A549 (cell line): ENCODE data around the gene SPRYD4.

Experiments used
- CTCF ChIP-seq: fragments of >200 bp; sonication (Bioruptor Twin); formaldehyde crosslinking; IDR thresholded peaks from 3 replicates; pipeline ENCODE4 v1.5.1; 2016
- ELK1 ChIP-seq: fragments of 150-350 bp; IDR thresholded peaks from 2 replicates; pipeline ENCODE4 v1.6.1; 2014; ENCODE audit warnings: low read depth, mild to moderate bottlenecking, low read length
- HMGXB4 ChIP-seq: fragments of 250-450 bp; sonication (Bioruptor Pico); IDR thresholded peaks from 2 replicates; pipeline ENCODE4 v1.5.0; 2021; ENCODE audit warnings: mild to moderate bottlenecking, moderate library complexity, borderline replicate concordance
- HOXB13 ChIP-seq: fragments of 250-450 bp; sonication (Bioruptor Pico); IDR thresholded peaks from 2 replicates; pipeline ENCODE4 v1.5.0; 2020; ENCODE audit warnings: low read depth, mild to moderate bottlenecking, moderate library complexity
- JUN ChIP-seq, 2 experiments: fragments of >200 bp; sonication (Bioruptor Twin); formaldehyde crosslinking; IDR thresholded peaks; 2 replicates in 1 of 2; 3 replicates in 1 of 2; pipeline ENCODE4 v1.6.1; 2016 to 2017
- MAFK ChIP-seq: fragments of 450-650 bp; IDR thresholded peaks from 2 replicates; pipeline ENCODE4 v1.6.1; 2014; ENCODE audit not compliant: partially characterized antibody
- MAX ChIP-seq: IDR thresholded peaks from 2 replicates; pipeline ENCODE4 v1.6.1; 2012
- POLR2A ChIP-seq: IDR thresholded peaks from 2 replicates; pipeline ENCODE4 v1.6.1; 2012; ENCODE audit warnings: mild to moderate bottlenecking, low read length
- RAD21 ChIP-seq, 2 experiments: fragments of >200 bp in 1 of 2; sonication (Bioruptor Twin) in 1 of 2; formaldehyde crosslinking in 1 of 2; IDR thresholded peaks in 1 of 2; conservative IDR thresholded peaks in 1 of 2; 2 replicates in 1 of 2; 3 replicates in 1 of 2; pipeline ENCODE4 v1.6.1; 2012 to 2018; ENCODE audit warnings: inconsistent platforms in 1 of 2
- RCOR1 ChIP-seq: fragments of 150-350 bp; IDR thresholded peaks from 2 replicates; pipeline ENCODE4 v1.6.1; 2014; ENCODE audit warnings: antibody characterized with exemption, low read length, low read depth
- REST ChIP-seq: fragments of 200-600 bp; sonication (generic); IDR thresholded peaks from 2 replicates; pipeline ENCODE4 v1.6.1; 2016; ENCODE audit warnings: antibody characterized with exemption, mild to moderate bottlenecking, moderate library complexity
- SMC3 ChIP-seq: fragments of >200 bp; sonication (Bioruptor Twin); formaldehyde crosslinking; IDR thresholded peaks from 3 replicates; pipeline ENCODE4 v1.6.1; 2018; ENCODE audit warnings: inconsistent platforms

GRCh38 chr12:56437430-56438176, 30.8 kb upstream of the SPRYD4 start:
- TF ChIP-seq CTCF (no peak), ELK1 (no peak), RCOR1 (no peak), JUN (IDR thresholded peaks at IDR 0.05) (no peak), POLR2A (no peak), SMC3 (no peak), REST (no peak), HMGXB4 (no peak), RAD21 (conservative IDR thresholded peaks at IDR 0.05 in 1 of 2, IDR thresholded peaks at IDR 0.05 in 1 of 2) (no peak), MAFK (no peak), HOXB13 (CRISPR knock-in tag) (no peak), MAX (no peak)
